Measurements from ENCODE around the gene CPA3.

Gene CPA3

DNA sequence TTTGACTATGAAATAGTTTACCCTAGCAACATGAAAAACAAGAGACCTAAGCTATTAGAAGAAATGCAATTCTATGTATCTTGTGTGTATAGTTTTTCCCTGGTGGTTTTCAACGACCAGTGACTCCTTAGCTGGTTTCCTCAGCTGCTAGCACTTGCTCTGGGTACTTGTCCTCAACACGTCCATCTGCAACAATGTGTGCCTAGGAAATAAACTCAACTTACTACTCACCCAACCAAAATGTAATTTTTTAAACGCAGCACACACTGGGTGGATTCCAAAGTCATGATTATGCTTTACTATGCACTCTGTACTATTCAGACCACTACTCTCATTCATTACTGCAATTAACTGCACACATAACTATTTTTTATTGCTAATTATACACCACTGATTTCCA, 31.0 kb downstream of the CPA3 start:
- Mint-ChIP-seq H3K9me3 (peaks cover 11% of the 10 kb centered on the region), H3K4me1 (peaks cover 8% of the 10 kb centered on the region), H3K36me3 (ENCODE audit: low read depth) (no peaks in the 10 kb centered on the region), H3K27me3 (ENCODE audit: low read depth, poor library complexity) (peaks cover 3% of the 10 kb centered on the region), H3K4me3 (no peak overlapping the region), H3K27ac (no peak overlapping the region)
- TF ChIP-seq, protein P1, sequence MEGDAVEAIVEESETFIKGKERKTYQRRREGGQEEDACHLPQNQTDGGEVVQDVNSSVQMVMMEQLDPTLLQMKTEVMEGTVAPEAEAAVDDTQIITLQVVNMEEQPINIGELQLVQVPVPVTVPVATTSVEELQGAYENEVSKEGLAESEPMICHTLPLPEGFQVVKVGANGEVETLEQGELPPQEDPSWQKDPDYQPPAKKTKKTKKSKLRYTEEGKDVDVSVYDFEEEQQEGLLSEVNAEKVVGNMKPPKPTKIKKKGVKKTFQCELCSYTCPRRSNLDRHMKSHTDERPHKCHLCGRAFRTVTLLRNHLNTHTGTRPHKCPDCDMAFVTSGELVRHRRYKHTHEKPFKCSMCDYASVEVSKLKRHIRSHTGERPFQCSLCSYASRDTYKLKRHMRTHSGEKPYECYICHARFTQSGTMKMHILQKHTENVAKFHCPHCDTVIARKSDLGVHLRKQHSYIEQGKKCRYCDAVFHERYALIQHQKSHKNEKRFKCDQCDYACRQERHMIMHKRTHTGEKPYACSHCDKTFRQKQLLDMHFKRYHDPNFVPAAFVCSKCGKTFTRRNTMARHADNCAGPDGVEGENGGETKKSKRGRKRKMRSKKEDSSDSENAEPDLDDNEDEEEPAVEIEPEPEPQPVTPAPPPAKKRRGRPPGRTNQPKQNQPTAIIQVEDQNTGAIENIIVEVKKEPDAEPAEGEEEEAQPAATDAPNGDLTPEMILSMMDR (IDR thresholded peaks at IDR 0.05): no peak
- DNase-seq: no peak

DNA sequence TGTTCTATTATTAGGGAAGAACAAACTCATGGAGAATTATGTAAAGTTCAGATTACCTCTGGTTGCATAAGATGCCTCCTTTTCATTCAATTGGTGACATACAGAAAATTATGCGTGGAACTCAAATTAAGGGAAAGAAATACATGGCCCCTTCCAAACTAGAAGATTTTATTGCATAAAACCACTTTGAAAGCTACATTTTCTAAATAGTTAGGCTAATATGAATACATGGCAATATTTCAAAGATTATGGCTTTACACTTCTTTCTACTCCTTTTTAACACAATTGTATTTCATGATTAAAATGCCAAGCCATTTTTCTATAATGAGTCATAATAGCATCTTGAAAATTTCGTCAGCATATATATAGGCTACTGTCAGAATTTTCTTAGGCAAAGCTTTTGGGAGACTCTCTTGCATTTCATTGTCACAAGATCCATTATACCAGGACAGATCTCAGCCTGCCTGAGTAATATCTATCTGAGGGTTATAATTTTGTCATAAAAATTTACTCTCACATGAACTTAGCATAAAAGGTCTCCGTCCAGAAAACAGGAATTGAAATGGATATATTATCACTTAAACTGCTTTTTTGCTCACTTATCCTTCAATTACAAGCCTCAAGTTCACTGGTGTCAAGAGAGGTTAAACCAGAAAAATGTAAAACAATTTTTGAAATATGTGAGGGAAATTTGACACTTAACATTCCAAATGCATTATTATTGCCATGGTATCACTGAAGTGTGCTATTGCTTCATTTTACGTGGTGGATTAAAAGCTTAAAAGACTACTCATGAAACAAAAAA, 37.1 kb downstream of the CPA3 start:
- DNase-seq: no peak
- no peaks in the 10 kb centered on the region for H3K27me3 Mint-ChIP-seq (ENCODE audit: low read depth, poor library complexity)
- peaks cover 7% of the 10 kb centered on the region for H3K4me1 Mint-ChIP-seq
- H3K27ac Mint-ChIP-seq: no peak overlapping the region
- no peaks in the 10 kb centered on the region for H3K36me3 Mint-ChIP-seq (ENCODE audit: low read depth)
- no peaks in the 10 kb centered on the region for H3K9me3 Mint-ChIP-seq
- no peak overlapping the region for H3K4me3 Mint-ChIP-seq
- TF ChIP-seq, protein P1 (IDR thresholded peaks at IDR 0.05): no peak

DNA sequence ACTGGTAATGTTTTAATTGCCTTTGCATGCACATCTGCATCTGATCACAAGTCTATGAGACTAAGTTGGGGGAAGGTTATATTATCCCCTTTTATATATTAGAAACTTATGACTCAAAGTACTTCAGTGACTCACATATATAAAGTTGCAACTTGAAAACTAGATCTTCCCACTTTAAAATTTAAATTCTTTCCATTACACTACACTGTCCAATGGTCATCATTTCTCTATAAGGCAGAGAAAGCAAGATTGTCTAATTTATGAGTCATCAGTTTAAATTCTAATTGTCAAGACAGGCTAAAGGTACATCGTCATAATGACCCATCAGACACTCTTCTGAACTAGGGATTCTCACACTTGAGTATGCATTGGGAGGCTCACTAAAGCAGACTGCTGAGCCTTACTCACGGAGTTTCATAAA, 37.9 kb downstream of the CPA3 start:
- Mint-ChIP-seq H3K9me3 (no peaks in the 10 kb centered on the region), H3K36me3 (ENCODE audit: low read depth) (no peaks in the 10 kb centered on the region), H3K4me3 (no peak overlapping the region), H3K27ac (no peak overlapping the region), H3K27me3 (ENCODE audit: low read depth, poor library complexity) (peaks cover 3% of the 10 kb centered on the region), H3K4me1 (no peaks in the 10 kb centered on the region)
- TF ChIP-seq, protein P1 (IDR thresholded peaks at IDR 0.05): no peak
- DNase-seq: no peak

DNA sequence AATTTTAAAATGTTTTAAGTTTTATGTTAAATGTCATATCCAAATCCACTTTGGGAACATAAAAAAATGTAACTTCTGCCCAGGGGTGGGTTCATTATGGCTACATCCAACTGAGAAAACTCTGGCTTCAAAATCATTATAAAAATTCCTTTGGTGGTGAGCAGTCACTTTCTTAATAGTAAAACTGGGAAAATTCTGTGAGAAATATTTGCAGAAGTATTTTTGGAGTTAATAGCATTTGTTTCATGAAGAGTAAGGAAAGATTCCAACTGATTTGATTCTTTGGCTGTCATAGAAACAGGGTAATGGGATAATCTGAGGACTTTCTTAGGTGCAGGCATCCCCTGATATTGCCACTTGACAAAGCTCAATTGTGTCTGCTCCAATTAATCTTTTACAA, 38.8 kb downstream of the CPA3 start:
- no peak for DNase-seq
- TF ChIP-seq, protein P1 (IDR thresholded peaks at IDR 0.05): no peak
- Mint-ChIP-seq H3K4me1 (no peaks in the 10 kb centered on the region), H3K9me3 (no peaks in the 10 kb centered on the region), H3K27me3 (ENCODE audit: low read depth, poor library complexity) (peaks cover 3% of the 10 kb centered on the region), H3K4me3 (no peak overlapping the region), H3K27ac (no peak overlapping the region), H3K36me3 (ENCODE audit: low read depth) (no peaks in the 10 kb centered on the region)

DNA sequence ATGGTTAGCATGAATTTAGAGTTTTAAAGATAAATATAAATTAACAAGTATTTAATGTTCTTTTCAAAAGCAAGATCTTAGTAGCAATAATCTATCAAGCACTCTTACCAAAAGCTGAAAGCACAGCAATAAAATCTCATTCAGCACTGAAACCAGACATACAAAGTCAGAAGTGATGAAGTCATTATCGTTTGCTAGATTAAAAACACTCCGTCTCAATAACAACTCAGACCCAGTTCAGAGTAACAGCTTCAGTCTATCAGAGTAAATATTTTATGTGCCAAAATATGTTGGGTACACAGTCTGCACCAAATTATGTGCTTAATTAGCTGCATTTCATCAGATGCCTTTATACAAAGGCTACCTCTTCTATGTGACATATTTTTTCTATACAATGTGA, 41.6 kb downstream of the CPA3 start:
- no peaks in the 10 kb centered on the region for H3K4me1 Mint-ChIP-seq
- no peak overlapping the region for H3K27ac Mint-ChIP-seq
- TF ChIP-seq, protein P1 (IDR thresholded peaks at IDR 0.05): no peak
- H3K36me3 Mint-ChIP-seq (ENCODE audit: low read depth): no peaks in the 10 kb centered on the region
- peaks cover 3% of the 10 kb centered on the region for H3K27me3 Mint-ChIP-seq (ENCODE audit: low read depth, poor library complexity)
- H3K4me3 Mint-ChIP-seq: no peak overlapping the region
- no peaks in the 10 kb centered on the region for H3K9me3 Mint-ChIP-seq
- no peak for DNase-seq

DNA sequence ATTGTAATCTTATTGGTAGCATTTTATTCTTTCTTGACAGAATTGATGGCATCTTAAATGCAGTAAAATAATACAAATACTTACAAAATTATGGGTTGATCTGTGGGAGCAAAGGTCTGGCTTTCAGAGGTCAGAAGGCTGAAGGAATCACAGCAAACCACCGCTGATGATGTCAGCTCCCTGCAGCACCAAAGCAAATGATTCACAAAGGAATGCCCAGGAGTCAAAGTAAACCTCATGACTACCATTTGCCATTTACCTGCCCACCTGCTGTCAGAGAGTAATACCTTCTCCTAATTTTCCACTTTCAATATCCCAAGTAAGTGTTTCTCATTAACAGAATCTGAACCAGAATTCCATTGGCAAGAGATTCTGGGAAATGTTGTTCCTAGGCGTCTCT, 46.1 kb downstream of the CPA3 start:
- Mint-ChIP-seq H3K27ac (no peak overlapping the region), H3K4me1 (no peaks in the 10 kb centered on the region), H3K9me3 (no peaks in the 10 kb centered on the region), H3K4me3 (no peak overlapping the region), H3K27me3 (ENCODE audit: low read depth, poor library complexity) (peaks cover 3% of the 10 kb centered on the region), H3K36me3 (ENCODE audit: low read depth) (no peaks in the 10 kb centered on the region)
- TF ChIP-seq, protein P1 (IDR thresholded peaks at IDR 0.05): no peak
- no peak for DNase-seq
